Subcutaneous abdominal adipose tissue (tissue), 5 donors: ENCODE data around the gene PDZD4.

Experiments
- H3K27ac ChIP-seq: one replicate; pipeline ENCODE4 v1.7.0; 2013; ENCODE audit warnings: low read depth, mild to moderate bottlenecking, inconsistent platforms, low read length, moderate library complexity
- H3K27me3 ChIP-seq, 5 donors: one replicate each; pipeline ENCODE4 v1.7.0; 2013; ENCODE audit warnings: low read length in 5 of 5, inconsistent platforms in 1 of 5; ENCODE audit not compliant: control insufficient read depth in 5 of 5, insufficient read depth in 4 of 5
- H3K36me3 ChIP-seq, 5 donors: one replicate each; pipeline ENCODE4 v1.7.0; 2013; ENCODE audit warnings: low read length in 5 of 5; ENCODE audit not compliant: control insufficient read depth in 5 of 5, insufficient read depth in 5 of 5
- H3K4me1 ChIP-seq, 5 donors: one replicate each; pipeline ENCODE4 v1.7.0; 2013; ENCODE audit warnings: low read length in 5 of 5, mild to moderate bottlenecking in 3 of 5, moderate library complexity in 1 of 5; ENCODE audit not compliant: control insufficient read depth in 5 of 5, insufficient read depth in 5 of 5
- H3K4me3 ChIP-seq, 5 donors: one replicate each; pipeline ENCODE4 v1.7.0; 2013; ENCODE audit warnings: low read length in 5 of 5, low read depth in 1 of 5
- H3K9ac ChIP-seq, 5 donors: one replicate each; pipeline ENCODE4 v1.7.0; 2013; ENCODE audit warnings: low read length in 5 of 5, mild to moderate bottlenecking in 4 of 5, moderate library complexity in 3 of 5
- H3K9me3 ChIP-seq, 5 donors: one replicate each; pipeline ENCODE4 v1.7.0; 2013; ENCODE audit warnings: low read length in 5 of 5; ENCODE audit not compliant: control insufficient read depth in 5 of 5
- donor health status: healthy.
- donor health status: healthy.
- donor health status: healthy.
- donor health status: healthy.
- donor health status: healthy.

The PDZD4 gene

DNA sequence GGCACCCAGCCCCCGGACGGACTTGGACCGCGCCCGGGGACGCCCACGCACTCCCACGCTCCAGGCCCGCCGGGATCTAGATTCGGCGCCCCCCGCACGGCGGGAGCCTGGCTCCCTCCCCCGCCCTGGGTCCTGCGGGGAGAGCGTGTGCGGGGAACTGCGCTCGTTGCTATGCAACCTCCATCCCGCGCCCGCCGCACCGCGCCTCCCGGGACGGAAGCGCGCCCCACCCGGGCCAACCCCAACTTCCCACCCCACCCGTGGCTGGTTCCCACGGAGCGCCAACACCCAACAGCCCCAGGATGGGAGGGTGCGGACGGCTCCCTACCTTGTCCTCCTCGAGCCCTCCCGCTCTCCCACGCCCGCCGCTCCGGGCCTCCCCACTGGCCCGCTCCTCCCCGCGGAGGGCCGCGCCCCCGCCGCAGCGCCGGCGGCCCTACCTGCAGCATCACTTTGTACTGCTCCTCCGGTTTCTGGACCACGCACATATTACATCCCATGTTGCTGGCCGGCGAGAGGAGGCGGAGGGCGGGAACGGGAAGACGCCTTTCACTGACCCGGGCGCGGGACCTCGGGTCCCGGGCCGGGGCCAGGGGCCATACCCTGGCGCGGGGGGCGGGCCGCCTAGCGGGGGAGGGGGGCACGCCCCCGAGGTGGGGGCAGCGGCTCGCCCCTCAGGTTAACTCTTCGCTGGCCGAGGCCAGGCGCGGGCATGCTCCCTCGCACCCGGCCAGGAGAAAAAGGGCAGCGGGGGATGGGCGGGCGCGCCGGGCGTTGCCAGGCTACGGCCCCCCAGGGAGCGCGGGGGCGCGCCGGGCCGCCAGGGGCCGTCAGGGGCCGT lies at the start of gene PDZD4:
Gene PDZD4 (minus strand): TSS at position 746 of the 841 bp plus-strand sequence. CDS start 246 bp downstream, at position 500.
- Histone ChIP-seq H3K9me3 (peaks cover 0 to 10% (median 2%) of the 10 kb centered on the region in 5 donors), H3K36me3 (no peaks in the 10 kb centered on the region), H3K27ac (no peak within 1 kb of the TSS), H3K4me1 (peaks cover 0 to 17% (median 6%) of the 10 kb centered on the region in 5 donors), H3K9ac (no peak within 1 kb of the TSS), H3K27me3 (peaks cover 23 to 62% (median 47%) of the 10 kb centered on the region in 5 donors), H3K4me3 (peak within 1 kb of the TSS in 3 of 5 donors; percentile 23 to 33 (median 28))

- H3K9ac ChIP-seq, result no peak overlapping the region
- no peak overlapping the region for H3K4me3 ChIP-seq
- no peaks in the 10 kb centered on the region for H3K9me3 ChIP-seq
- no peaks in the 10 kb centered on the region for H3K36me3 ChIP-seq
- H3K4me1 ChIP-seq, result no peaks in the 10 kb centered on the region
- H3K27me3 ChIP-seq, result peaks cover 51 to 76% (median 74%) of the 10 kb centered on the region in 5 donors
- no peak overlapping the region for H3K27ac ChIP-seq
These were observed 49.5 kb upstream of the PDZD4 start for GRCh38 chrX:153879741-153880439.

DNA sequence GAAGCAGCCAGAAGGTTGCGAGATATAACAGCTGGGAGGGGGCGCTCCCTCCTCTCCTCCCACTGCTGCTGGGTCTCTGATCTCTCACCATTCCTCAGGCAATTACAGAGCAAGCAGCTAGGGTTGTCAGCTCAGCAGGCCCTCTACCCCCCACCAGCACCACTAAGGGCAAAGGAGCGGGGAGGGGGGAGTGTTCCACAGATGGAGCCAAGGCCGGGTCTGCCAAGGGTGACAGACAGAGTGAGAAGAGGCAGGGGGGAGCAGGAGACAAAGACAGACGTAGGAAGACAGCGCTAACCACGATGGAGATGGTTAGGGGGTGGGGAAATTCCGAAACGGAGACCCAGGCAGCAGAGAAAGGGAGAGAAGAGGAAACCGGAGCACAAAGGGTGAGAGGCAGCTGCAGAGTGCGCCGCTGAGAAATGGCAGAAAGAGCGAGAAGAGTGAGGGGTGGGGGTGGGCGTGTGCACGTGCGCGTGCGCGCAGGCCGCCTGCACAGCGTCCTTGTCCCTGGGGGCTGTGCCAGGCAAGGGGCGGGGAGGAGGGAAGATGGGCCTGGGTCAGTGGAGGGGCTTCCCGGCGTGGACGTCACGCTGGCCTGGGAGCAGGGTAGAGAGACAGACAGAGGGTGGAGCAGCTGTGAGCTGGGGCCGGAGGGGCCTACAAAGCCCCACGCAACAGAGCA lies 48.8 kb upstream of the PDZD4 start:
- no peaks in the 10 kb centered on the region for H3K36me3 ChIP-seq
- peaks cover 0 to 1% (median 0%) of the 10 kb centered on the region in 5 donors for H3K9me3 ChIP-seq
- H3K27ac ChIP-seq, result no peak overlapping the region
- H3K9ac ChIP-seq, result no peak overlapping the region
- H3K4me1 ChIP-seq, result no peaks in the 10 kb centered on the region
- H3K27me3 ChIP-seq, result peaks cover 43 to 77% (median 70%) of the 10 kb centered on the region in 5 donors
- no peak overlapping the region for H3K4me3 ChIP-seq

GRCh38 chrX:153878345-153878744 lies 48.0 kb upstream of the PDZD4 start:
- Histone ChIP-seq H3K27me3 (peaks cover 36 to 76% (median 70%) of the 10 kb centered on the region in 5 donors), H3K9ac (no peak overlapping the region), H3K9me3 (peaks cover 0 to 2% (median 0%) of the 10 kb centered on the region in 5 donors), H3K36me3 (no peaks in the 10 kb centered on the region), H3K4me1 (no peaks in the 10 kb centered on the region), H3K27ac (no peak overlapping the region), H3K4me3 (no peak overlapping the region)

DNA sequence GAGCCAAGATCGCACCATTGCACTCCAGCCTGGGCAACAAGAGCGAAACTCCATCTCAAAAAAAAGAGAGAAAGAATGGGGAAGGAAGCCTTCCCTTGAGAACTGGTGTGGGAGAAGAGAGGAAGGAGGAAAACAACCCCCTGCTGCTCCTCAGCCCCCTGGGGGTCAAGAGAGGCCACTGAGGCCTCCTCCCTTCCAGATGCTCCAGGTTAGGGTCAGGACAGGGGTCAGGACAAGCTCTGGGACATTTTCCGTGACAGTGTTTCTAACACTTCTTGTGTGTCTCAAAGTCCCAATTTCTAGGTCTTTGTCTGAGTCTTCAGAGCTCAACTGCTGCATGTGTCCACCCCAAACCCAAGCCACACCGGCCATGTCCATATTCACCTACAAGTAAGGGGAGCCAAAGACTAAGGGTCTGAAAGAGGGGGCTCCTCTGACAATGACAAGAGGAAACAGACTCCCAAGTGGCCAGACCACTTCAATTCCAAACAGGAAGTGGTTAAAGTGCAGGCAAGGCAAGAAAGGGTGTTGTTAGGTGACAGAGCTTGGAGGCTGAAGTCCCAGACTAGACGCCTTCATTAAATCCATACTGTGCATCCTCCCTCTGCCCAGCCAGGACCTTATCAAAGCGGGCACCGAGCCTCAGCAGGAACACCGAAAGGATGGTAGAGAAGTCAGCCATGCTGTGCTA lies 47.4 kb upstream of the PDZD4 start:
- Histone ChIP-seq H3K27ac (no peak overlapping the region), H3K36me3 (no peaks in the 10 kb centered on the region), H3K4me1 (no peaks in the 10 kb centered on the region), H3K4me3 (no peak overlapping the region), H3K9me3 (peaks cover 0 to 2% (median 0%) of the 10 kb centered on the region in 5 donors), H3K9ac (no peak overlapping the region), H3K27me3 (peaks cover 32 to 74% (median 67%) of the 10 kb centered on the region in 5 donors)

DNA sequence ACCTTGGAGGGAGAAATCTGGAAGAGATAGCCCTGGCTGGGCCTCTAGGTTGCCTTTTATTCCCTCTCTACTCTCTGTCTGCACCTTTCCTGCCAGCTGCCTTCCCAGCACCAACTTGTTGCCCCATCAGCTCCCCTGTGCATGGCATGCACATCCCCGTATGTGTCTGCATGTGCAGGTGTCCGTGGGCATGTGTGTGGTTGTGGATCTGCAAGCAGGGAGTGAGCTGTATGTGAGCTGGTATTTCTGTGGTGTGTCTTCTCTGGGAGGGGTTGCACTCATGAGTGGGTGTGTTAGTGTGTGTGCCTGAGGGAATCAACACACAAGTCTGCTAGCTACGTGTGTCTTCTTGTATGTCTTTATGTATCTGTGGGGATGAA lies 45.8 kb upstream of the PDZD4 start:
- Histone ChIP-seq H3K9ac (no peak overlapping the region), H3K36me3 (no peaks in the 10 kb centered on the region), H3K4me3 (no peak overlapping the region), H3K9me3 (peaks cover 0 to 2% (median 0%) of the 10 kb centered on the region in 5 donors), H3K27ac (no peak overlapping the region), H3K4me1 (no peaks in the 10 kb centered on the region), H3K27me3 (peaks cover 28 to 67% (median 63%) of the 10 kb centered on the region in 5 donors)

GRCh38 chrX:153875391-153876111 lies 45.2 kb upstream of the PDZD4 start:
- Histone ChIP-seq H3K27ac (no peak overlapping the region), H3K9me3 (peaks cover 0 to 2% (median 0%) of the 10 kb centered on the region in 5 donors), H3K36me3 (no peaks in the 10 kb centered on the region), H3K9ac (no peak overlapping the region), H3K4me1 (no peaks in the 10 kb centered on the region), H3K27me3 (peaks cover 27 to 66% (median 62%) of the 10 kb centered on the region in 5 donors), H3K4me3 (no peak overlapping the region)

- Histone ChIP-seq H3K4me1 (no peaks in the 10 kb centered on the region), H3K4me3 (no peak overlapping the region), H3K9ac (no peak overlapping the region), H3K27ac (no peak overlapping the region), H3K27me3 (peaks cover 27 to 65% (median 59%) of the 10 kb centered on the region in 5 donors), H3K9me3 (peaks cover 0 to 2% (median 0%) of the 10 kb centered on the region in 5 donors), H3K36me3 (no peaks in the 10 kb centered on the region)
These were observed 44.2 kb upstream of the PDZD4 start for GRCh38 chrX:153874366-153875125.

DNA sequence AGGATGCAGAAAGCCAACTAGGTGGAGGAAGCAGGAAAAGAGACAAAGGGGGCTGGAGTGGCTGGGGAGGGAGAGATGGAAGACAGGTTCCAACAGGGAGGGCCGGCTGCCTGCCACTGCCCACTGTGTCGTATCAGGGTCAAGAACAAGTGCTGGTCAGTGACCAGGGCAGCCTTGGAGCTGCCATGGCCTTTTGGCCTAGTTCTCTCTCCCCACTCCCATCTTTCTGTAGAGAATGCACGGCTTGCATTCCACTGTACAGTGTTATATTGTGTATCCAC lies 43.7 kb upstream of the PDZD4 start:
- Histone ChIP-seq H3K9me3 (peaks cover 0 to 2% (median 0%) of the 10 kb centered on the region in 5 donors), H3K4me3 (no peak overlapping the region), H3K27ac (no peak overlapping the region), H3K4me1 (no peaks in the 10 kb centered on the region), H3K36me3 (no peaks in the 10 kb centered on the region), H3K27me3 (peaks cover 26 to 65% (median 59%) of the 10 kb centered on the region in 5 donors), H3K9ac (no peak overlapping the region)
